Epithelial cell of proximal tubule (primary cell): ENCODE measurements around the gene HS6ST2. TPM values are rescaled to one million over a fixed set of nuclear protein-coding genes. Genes with fewer than 3 reads are reported as not detected.

ENCODE experiments used
- DNase-seq: peaks from one replicate; pipeline ENCODE4 v3.0.0-alpha.2; 2011; ENCODE audit warnings: low read depth
- H3K4me3 ChIP-seq: 2 replicates; pipeline ENCODE4 v1.5.1; 2011; ENCODE audit warnings: low read depth, mild to moderate bottlenecking, low read length
- CTCF ChIP-seq: conservative IDR thresholded peaks from 2 replicates; pipeline ENCODE4 v1.5.1; 2012; ENCODE audit warnings: low read depth, mild to moderate bottlenecking, low read length
- total RNA-seq: library from RNA; depleted of rRNA; stranded (reverse); fragments of >200 nt; gene quantifications from 2 replicates; pipeline ENCODE4 v1.2.3, GENCODE V29; 2015

HS6ST2 gene
- total RNA-seq, 1 donor from 2014 or later: 9.2 TPM

GRCh38 chrX:132815643-132816042 is 142.8 kb downstream of the HS6ST2 start:
- no peak for DNase-seq
- H3K4me3 ChIP-seq: no peak overlapping the region
- TF ChIP-seq CTCF: no peak

- no peak for TF ChIP-seq CTCF
- no peak overlapping the region for H3K4me3 ChIP-seq
- DNase-seq: no peak
These were observed 147.3 kb downstream of the HS6ST2 start for GRCh38 chrX:132810964-132811712.

GRCh38 chrX:132810488-132810887 is 147.9 kb downstream of the HS6ST2 start:
- DNase-seq: no peak
- H3K4me3 ChIP-seq: no peak overlapping the region
- no peak for TF ChIP-seq CTCF

GRCh38 chrX:132809581-132809980 is 148.8 kb downstream of the HS6ST2 start:
- H3K4me3 ChIP-seq: no peak overlapping the region
- no peak for TF ChIP-seq CTCF
- DNase-seq: peak; percentile 20

GRCh38 chrX:132807411-132808030 is 150.9 kb downstream of the HS6ST2 start:
- no peak overlapping the region for H3K4me3 ChIP-seq
- no peak for TF ChIP-seq CTCF
- no peak for DNase-seq

GRCh38 chrX:132802033-132802432 is 156.4 kb downstream of the HS6ST2 start:
- DNase-seq: no peak
- TF ChIP-seq CTCF: no peak
- H3K4me3 ChIP-seq: no peak overlapping the region

GRCh38 chrX:132795181-132795580 is 163.2 kb downstream of the HS6ST2 start:
- TF ChIP-seq CTCF: no peak
- DNase-seq: no peak

More at GRCh38 chrX:132795181-132795580, 163.2 kb downstream of the HS6ST2 start:
- H3K4me3 ChIP-seq: no peak overlapping the region
